GM19467 (cell line): ENCODE results near the gene ETF1.
"Not testable (repeated sequence)": the region's sequence is repeated elsewhere in the genome, so short reads cannot be mapped to it uniquely, and the experiment has no call there.

Source experiments
- ATAC-seq: cut with Tn5 transposase; IDR thresholded peaks from one replicate; pipeline ENCODE4 v1.9.1; 2021; ENCODE audit warnings: mild to moderate bottlenecking, moderate library complexity; ENCODE audit not compliant: unreplicated experiment

Gene ETF1

GRCh38 chr5:138491669-138492559, 51.1 kb downstream of the ETF1 start:
- peak; percentile 99 for ATAC-seq

GRCh38 chr5:138491284-138491648, 51.8 kb downstream of the ETF1 start:
- no peak for ATAC-seq

- ATAC-seq: no peak
These were observed 52.3 kb downstream of the ETF1 start for GRCh38 chr5:138490648-138491283.

- ATAC-seq: no peak
These were observed 53.4 kb downstream of the ETF1 start for GRCh38 chr5:138489683-138490061.

GRCh38 chr5:138488481-138488945, 54.5 kb downstream of the ETF1 start:
- no peak for ATAC-seq

- no peak for ATAC-seq
These were observed 60.4 kb downstream of the ETF1 start for GRCh38 chr5:138482638-138483037.

GRCh38 chr5:138476918-138477317, 66.1 kb downstream of the ETF1 start:
- ATAC-seq: no peak

GRCh38 chr5:138473151-138473550, 69.9 kb downstream of the ETF1 start:
- ATAC-seq: not testable (repeated sequence)

- ATAC-seq: no peak
These were observed 70.7 kb downstream of the ETF1 start for GRCh38 chr5:138472353-138472752.

- no peak for ATAC-seq
These were observed 72.0 kb downstream of the ETF1 start for GRCh38 chr5:138471052-138471361.

GRCh38 chr5:138470322-138471051, 72.5 kb downstream of the ETF1 start:
- no peak for ATAC-seq

- ATAC-seq: no peak
These were observed 73.3 kb downstream of the ETF1 start for GRCh38 chr5:138469540-138470321.

GRCh38 chr5:138468966-138469539, 74.0 kb downstream of the ETF1 start:
- no peak for ATAC-seq

GRCh38 chr5:138468133-138468965, 74.7 kb downstream of the ETF1 start:
- ATAC-seq: no peak

- no peak for ATAC-seq
These were observed 75.3 kb downstream of the ETF1 start for GRCh38 chr5:138467711-138468132.

- ATAC-seq: no peak
These were observed 75.9 kb downstream of the ETF1 start for GRCh38 chr5:138466900-138467710.

- no peak for ATAC-seq
These were observed 76.7 kb downstream of the ETF1 start for GRCh38 chr5:138466125-138466899.
